ENCODE results near the gene NDUFB11. TPM values are rescaled to one million over a fixed set of nuclear protein-coding genes. Genes with fewer than 3 reads are reported as not detected.

Gene NDUFB11
- total RNA-seq, 1 experiment from 2014 or later = 78.9 TPM

GRCh38 chrX:47187106-47187677 is 42.7 kb upstream of the NDUFB11 start:
- H3K9me2 ChIP-seq (ENCODE audit: insufficient read depth) = no peaks in the 10 kb centered on the region
- H2AFZ ChIP-seq (ENCODE audit: low read depth, low read length, poor library complexity, severe bottlenecking) = no peak overlapping the region
- TF ChIP-seq MAX (IDR thresholded peaks at IDR 0.05) (no peak), ZFX (IDR thresholded peaks at IDR 0.05) (no peak), TCF7L2 (IDR thresholded peaks at IDR 0.05; ENCODE audit: borderline replicate concordance, extremely low read depth, insufficient read depth, insufficient read length) (no peak), CBX3 (IDR thresholded peaks at IDR 0.05; ENCODE audit: low read depth) (no peak), POLR2AphosphoS5 (IDR thresholded peaks at IDR 0.05; ENCODE audit: low read depth, low read length) (no peak)
- no peaks in the 10 kb centered on the region; a peak in 1 of 4 replicates for H3K36me3 ChIP-seq (ENCODE audit: control insufficient read depth in 1 of 2, insufficient read depth in 2 of 2, low read length in 2 of 2)
- DNase-seq (ENCODE audit: low read depth, low spot score) (no peak), ATAC-seq (no peak)
- no TSS peak for BruUV-seq (replicated peaks)
- H3K79me2 ChIP-seq (ENCODE audit: insufficient read depth, low read length) = peaks cover 15% of the 10 kb centered on the region
- H3K9ac ChIP-seq (ENCODE audit: low read length) = no peak overlapping the region
- POLR2A ChIA-PET = no interaction called here
- H3K9me3 ChIP-seq (ENCODE audit: control insufficient read depth in 1 of 2, insufficient read depth in 1 of 2, low read depth in 1 of 2, low read length in 2 of 2) = no peaks in the 10 kb centered on the region
- H3K4me1 ChIP-seq (ENCODE audit: control insufficient read depth in 1 of 2, insufficient read depth in 2 of 2, low read length in 2 of 2) = peaks cover 0 to 12% of the 10 kb centered on the region in 2 experiments; a peak in 2 of 4 replicates
- intact Hi-C loops (cut with micrococcal nuclease) = no loop called here
- H4K20me1 ChIP-seq (ENCODE audit: insufficient read depth) = no peaks in the 10 kb centered on the region
- no peak overlapping the region for H3K4me2 ChIP-seq (ENCODE audit: low read length)
- no peak overlapping the region for H3K4me3 ChIP-seq (replicated peaks in 1 of 2; ENCODE audit: low read depth in 1 of 2, low read length in 2 of 2)
- no peak overlapping the region for H3K27ac ChIP-seq (ENCODE audit: low read depth, low read length)
- RAD21 ChIA-PET (ENCODE audit: low non-redundant PET in 1 of 2, low total read pairs in 2 of 2, uncharacterized antibody in 2 of 2, unreplicated experiment in 2 of 2) = no interaction called here
- no peaks in the 10 kb centered on the region for H3K27me3 ChIP-seq (ENCODE audit: insufficient read depth, low read length)
- CTCF ChIA-PET = interaction anchor here (1.3 kb wide), 1 partner anchor 336 kb away, joined by 4 read pairs; no protein-coding TSS in a partner anchor

- no peak for TF ChIP-seq SRF (IDR thresholded peaks at IDR 0.05; ENCODE audit: low read depth)
- no peak for TF ChIP-seq ATF3 (IDR thresholded peaks at IDR 0.05)
- no peaks in the 10 kb centered on the region for H3K27me3 ChIP-seq (ENCODE audit: insufficient read depth, low read length)
- DNase-seq (ENCODE audit: low read depth, low spot score) = no peak
- ChIA-PET POLR2A (no interaction called here), CTCF (no interaction called here), RAD21 (ENCODE audit: low non-redundant PET in 1 of 2, low total read pairs in 2 of 2, uncharacterized antibody in 2 of 2, unreplicated experiment in 2 of 2) (no interaction called here)
- no peak overlapping the region for H2AFZ ChIP-seq (ENCODE audit: low read depth, low read length, poor library complexity, severe bottlenecking)
- peaks cover 6% of the 10 kb centered on the region; the same call in 1 of the 2 replicates for H3K79me2 ChIP-seq (ENCODE audit: insufficient read depth, low read length)
- no peak overlapping the region for H3K9ac ChIP-seq (ENCODE audit: low read length)
- no peak for ATAC-seq
- intact Hi-C loops (cut with micrococcal nuclease) = no loop called here
- no peak overlapping the region for H3K27ac ChIP-seq (ENCODE audit: low read depth, low read length)
- H3K36me3 ChIP-seq (ENCODE audit: control insufficient read depth in 1 of 2, insufficient read depth in 2 of 2, low read length in 2 of 2) = no peaks in the 10 kb centered on the region; a peak in 1 of 4 replicates
- H4K20me1 ChIP-seq (ENCODE audit: insufficient read depth) = no peaks in the 10 kb centered on the region
- H3K9me3 ChIP-seq (ENCODE audit: control insufficient read depth in 1 of 2, insufficient read depth in 1 of 2, low read depth in 1 of 2, low read length in 2 of 2) = no peaks in the 10 kb centered on the region
- H3K4me1 ChIP-seq (ENCODE audit: control insufficient read depth in 1 of 2, insufficient read depth in 2 of 2, low read length in 2 of 2) = peaks cover 0 to 5% of the 10 kb centered on the region in 2 experiments; a peak in 2 of 4 replicates
- no peak overlapping the region for H3K4me3 ChIP-seq (replicated peaks in 1 of 2; ENCODE audit: low read depth in 1 of 2, low read length in 2 of 2)
- no peaks in the 10 kb centered on the region for H3K9me2 ChIP-seq (ENCODE audit: insufficient read depth)
- H3K4me2 ChIP-seq (ENCODE audit: low read length) = no peak overlapping the region
- BruUV-seq (replicated peaks) = TSS peak; percentile 54
Measured at GRCh38 chrX:47186096-47186740, 41.7 kb upstream of the NDUFB11 start.
